ENCODE data around the gene DLG2.

DLG2 gene

GRCh38 chr11:83681906-83682610 is 1945.1 kb downstream of the DLG2 start:
- DNase-seq = no peak

GRCh38 chr11:83681031-83681781 is 1945.9 kb downstream of the DLG2 start:
- no peak for DNase-seq

- no peak for DNase-seq
Measured at GRCh38 chr11:83680321-83680720, 1946.8 kb downstream of the DLG2 start.

GRCh38 chr11:83678831-83679584 is 1948.1 kb downstream of the DLG2 start:
- DNase-seq = no peak

GRCh38 chr11:83677730-83678129 is 1949.4 kb downstream of the DLG2 start:
- DNase-seq = no peak

- no peak for DNase-seq
Measured at GRCh38 chr11:83676056-83676601, 1951.0 kb downstream of the DLG2 start.

- no peak for DNase-seq
Measured at GRCh38 chr11:83674102-83674896, 1952.8 kb downstream of the DLG2 start.

- DNase-seq = no peak
Measured at GRCh38 chr11:83671289-83671688, 1955.9 kb downstream of the DLG2 start.

GRCh38 chr11:83666149-83666548 is 1961.0 kb downstream of the DLG2 start:
- no peak for DNase-seq

- no peak for DNase-seq
Measured at GRCh38 chr11:83663988-83664387, 1963.2 kb downstream of the DLG2 start.

- DNase-seq = no peak
Measured at GRCh38 chr11:83663446-83663845, 1963.7 kb downstream of the DLG2 start.

- DNase-seq = no peak
Measured at GRCh38 chr11:83662494-83662893, 1964.7 kb downstream of the DLG2 start.

- DNase-seq = no peak
Measured at GRCh38 chr11:83661491-83662350, 1965.4 kb downstream of the DLG2 start.

GRCh38 chr11:83659466-83659865 is 1967.7 kb downstream of the DLG2 start:
- DNase-seq = no peak

GRCh38 chr11:83656796-83657330 is 1970.3 kb downstream of the DLG2 start:
- no peak for DNase-seq

GRCh38 chr11:83655976-83656375 is 1971.2 kb downstream of the DLG2 start:
- no peak for DNase-seq

- DNase-seq = no peak
Measured at GRCh38 chr11:83649528-83649855, 1977.7 kb downstream of the DLG2 start.

GRCh38 chr11:83648610-83649527 is 1978.3 kb downstream of the DLG2 start:
- no peak for DNase-seq

- DNase-seq = no peak
Measured at GRCh38 chr11:83645561-83645960, 1981.6 kb downstream of the DLG2 start.

- DNase-seq = no peak
Measured at GRCh38 chr11:83643115-83643514, 1984.0 kb downstream of the DLG2 start.

All from activated effector memory CD4-positive, alpha-beta T cell treated with Interleukin-2 at 50 U/mL for 16 hours (primary cell).